ENCODE data around the gene MAPKAPK5.
"Not testable (repeated sequence)": the region's sequence is repeated elsewhere in the genome, so short reads cannot be mapped to it uniquely, and the experiment has no call there.

MAPKAPK5 gene, protein sequence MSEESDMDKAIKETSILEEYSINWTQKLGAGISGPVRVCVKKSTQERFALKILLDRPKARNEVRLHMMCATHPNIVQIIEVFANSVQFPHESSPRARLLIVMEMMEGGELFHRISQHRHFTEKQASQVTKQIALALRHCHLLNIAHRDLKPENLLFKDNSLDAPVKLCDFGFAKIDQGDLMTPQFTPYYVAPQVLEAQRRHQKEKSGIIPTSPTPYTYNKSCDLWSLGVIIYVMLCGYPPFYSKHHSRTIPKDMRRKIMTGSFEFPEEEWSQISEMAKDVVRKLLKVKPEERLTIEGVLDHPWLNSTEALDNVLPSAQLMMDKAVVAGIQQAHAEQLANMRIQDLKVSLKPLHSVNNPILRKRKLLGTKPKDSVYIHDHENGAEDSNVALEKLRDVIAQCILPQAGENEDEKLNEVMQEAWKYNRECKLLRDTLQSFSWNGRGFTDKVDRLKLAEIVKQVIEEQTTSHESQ

DNA sequence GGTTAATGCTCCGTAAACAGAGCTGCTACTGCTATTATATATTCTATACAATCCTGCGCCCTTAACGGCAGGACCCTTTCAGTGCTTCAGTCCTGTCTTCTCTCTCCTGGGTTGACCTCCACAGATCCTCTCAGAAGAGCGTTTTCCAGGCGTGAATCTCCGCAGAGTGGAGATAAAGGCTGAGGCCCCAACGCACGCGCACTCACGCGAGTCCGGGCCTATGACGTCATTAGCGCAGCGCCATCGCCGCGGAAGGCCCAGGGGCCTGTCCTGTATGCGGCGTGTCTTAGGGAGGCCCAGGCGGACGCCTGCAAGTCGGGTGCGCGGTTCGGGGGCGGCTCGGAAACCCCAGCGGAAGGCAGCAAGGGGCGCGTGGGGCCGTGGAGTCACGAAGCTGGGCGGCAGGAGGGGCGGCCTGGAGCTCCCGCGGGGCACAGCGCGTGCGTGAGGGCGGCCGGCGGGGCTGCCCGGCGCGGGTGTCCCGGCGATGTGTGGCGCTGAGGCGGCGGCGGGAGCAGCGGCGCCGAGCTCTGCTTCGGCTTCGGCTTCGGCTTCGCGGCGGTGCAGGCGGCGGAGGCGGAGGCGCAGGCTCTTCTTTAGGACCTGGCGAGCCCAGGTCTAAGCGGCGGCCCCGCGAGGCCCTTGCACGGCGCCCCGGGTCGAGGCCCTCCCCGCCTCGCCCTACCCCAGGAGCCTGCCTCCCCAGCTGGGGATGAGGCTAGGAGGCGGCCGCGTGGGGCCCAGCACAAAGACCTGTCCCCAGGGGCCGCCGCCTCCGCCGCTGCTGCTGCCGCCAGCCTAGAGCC is at the start of gene MAPKAPK5:
MAPKAPK5 (plus strand) TSS at position 479 of the 806 bp plus-strand sequence. CDS start 506 bp downstream, outside the sequence.
- peak; percentile 98 for DNase-seq (ENCODE audit: low read depth)

DNA sequence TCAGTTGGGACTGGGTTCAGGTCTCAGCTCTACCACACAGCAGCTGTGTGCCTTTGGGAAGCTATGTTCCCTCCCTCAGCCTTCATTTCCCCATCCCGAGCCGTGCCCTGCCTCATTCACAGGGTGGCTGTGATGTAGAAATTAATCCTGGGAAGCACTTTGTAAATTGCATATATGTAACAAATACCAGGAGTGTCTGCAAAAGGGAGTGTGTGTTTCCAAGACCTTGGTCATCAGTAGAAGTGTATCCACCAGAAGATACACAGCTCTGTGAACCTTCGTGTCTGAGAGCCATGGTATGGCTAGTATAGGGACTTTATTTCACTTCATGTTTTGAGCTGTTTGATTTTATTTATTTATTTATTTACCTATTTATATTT is 49.2 kb upstream of the MAPKAPK5 start:
- no peak for DNase-seq (ENCODE audit: low read depth)

DNA sequence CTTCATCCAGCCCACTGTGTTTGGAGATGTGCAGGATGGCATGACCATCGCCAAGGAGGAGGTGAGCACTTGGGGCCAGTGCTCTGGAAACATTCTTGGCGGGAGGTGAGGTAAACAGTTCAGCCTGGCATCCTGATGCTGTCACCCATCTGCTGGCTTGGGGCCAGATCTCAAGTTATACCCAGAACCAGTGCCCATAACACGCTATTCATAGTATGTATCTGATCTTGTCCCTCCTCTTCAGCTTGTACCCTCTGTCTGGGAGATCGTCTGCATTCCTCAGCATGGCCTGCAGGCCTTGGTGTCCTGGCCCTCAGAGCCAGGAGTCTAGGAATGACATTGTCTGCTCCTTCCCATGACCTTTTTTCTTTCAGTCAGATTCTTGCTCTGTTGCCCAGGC is 43.8 kb upstream of the MAPKAPK5 start:
- no peak for DNase-seq (ENCODE audit: low read depth)

DNA sequence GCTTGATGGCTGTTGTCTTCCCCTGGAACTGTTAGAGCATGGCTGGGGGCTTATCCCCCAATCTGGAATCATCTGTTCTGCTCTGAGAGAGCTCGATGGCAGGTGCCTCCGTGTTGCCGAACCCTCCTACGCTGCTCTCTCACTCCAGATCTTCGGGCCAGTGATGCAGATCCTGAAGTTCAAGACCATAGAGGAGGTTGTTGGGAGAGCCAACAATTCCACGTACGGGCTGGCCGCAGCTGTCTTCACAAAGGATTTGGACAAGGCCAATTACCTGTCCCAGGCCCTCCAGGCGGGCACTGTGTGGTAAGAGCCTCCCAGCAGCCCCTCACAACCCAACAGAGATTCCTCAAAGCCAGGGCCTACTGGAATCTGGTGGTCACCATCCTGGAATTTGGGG is 42.3 kb upstream of the MAPKAPK5 start:
- no peak for DNase-seq (ENCODE audit: low read depth)

DNA sequence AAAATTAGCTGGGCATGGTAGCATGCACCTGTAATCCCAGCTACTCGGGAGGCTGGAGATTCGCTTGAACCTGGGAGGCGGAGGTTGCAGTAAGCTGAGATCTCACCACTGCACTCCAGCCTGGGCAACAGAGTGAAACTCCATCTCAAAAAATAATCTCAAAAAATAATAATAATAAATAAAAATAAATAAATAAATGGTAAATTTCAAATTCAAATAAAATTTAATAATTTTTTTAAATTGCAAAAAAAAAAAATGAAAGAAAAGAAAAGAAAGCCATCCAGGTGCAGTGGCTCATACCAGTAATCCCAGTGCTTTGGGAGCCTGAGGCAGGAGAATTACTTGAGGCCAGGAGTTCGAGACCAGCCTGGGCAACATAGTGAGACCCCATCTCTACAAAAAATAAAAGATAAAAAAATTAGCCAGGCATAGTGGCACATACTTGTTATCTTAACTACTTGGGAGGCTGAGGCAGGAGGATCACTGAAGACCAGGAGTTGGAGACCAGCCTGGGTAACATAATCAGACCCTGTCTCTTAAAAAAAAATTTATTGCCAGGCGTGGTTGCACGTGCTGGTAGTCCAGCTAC is 38.9 kb upstream of the MAPKAPK5 start:
- no peak for DNase-seq (ENCODE audit: low read depth)

DNA sequence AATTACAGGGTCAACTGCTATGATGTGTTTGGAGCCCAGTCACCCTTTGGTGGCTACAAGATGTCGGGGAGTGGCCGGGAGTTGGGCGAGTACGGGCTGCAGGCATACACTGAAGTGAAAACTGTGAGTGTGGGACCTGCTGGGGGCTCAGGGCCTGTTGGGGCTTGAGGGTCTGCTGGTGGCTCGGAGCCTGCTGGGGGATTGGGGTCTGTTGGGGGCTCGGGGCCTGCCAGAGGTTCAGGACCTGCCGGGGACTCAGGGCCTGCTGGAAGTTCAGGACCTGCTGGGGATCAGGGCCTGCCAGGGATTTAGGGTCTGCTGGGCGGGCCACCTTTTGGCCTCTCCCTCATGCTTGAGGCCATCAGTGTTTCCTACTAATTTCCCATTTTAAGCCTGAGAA is 38.2 kb upstream of the MAPKAPK5 start:
- DNase-seq (ENCODE audit: low read depth) = no peak

DNA sequence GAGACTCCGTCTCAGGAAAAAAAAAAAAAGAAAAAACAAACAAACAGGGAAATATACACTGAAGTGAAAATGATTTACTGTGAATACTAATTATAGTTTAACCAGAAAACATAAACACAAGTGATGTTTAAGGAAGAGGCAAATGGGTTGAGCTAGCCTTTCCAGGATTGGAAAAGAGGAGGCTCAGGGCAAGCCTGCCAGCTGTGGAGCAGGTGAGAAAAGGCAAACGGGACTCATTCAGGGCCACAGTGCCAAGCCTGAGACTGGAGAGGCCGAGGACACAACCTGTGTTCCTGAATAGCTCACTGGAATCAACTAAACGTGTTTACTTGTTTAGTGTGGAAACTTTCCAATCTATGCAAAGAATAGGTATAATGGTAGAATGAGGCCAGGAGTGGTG is 35.7 kb upstream of the MAPKAPK5 start:
- DNase-seq (ENCODE audit: low read depth) = no peak

DNA sequence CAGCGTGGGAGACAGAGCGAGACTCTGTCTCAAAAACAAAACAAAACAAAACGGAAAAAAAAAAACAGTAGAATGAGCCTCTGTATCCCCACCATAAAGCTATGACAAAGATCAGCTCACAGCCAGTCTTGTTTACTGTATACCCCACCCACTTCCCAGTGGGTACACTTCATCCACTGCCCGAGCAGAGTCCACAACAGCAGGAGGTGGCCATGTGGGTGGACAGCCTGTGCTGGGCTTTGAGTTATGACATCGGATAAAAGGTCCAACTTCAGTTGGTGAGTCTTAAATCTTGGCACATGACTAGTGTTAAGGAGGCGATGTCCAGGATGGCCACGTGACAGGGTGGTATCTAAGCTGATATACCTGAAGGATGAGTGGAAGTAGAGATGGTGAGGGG is 34.8 kb upstream of the MAPKAPK5 start:
- no peak for DNase-seq (ENCODE audit: low read depth)

DNA sequence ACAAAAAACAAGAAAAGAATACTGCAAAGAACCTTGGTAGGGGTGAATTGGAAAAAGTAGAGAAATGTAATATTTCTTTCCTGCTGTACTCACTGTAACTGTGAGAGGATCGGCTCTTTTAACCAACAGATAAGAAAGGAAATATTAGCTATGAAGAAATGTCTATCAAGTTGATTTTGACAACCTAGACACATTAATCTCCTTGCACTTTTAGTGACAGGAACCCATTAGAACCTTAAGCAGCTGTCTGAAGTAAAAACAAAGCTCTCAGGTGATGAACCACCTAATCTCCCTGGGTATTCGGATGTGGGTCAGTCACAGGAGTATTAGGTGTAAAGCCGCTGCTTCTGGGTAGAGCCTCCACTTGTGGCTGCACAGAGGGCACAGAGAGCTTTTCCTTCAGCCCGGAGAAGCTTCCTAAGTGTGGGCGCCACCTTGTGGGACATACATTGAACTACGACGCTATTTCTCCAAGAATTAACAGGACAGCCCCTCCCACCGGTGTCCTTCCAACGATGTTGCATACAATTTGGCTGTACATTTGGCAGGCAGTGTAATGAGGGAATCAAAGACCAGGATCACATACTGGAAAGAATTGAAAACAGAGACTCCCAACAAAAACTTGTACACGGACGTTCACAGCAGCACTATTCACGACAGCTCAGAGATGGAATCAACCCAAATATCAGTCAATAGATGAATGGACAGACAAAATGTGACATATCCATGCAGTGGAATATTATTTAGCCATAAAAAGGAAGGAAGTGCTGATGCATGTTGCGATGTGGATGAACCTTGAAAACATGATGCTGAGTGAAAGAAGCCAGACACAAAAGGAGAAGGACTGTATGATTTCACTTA is 28.9 kb upstream of the MAPKAPK5 start:
- DNase-seq (ENCODE audit: low read depth) = peak; percentile 24

DNA sequence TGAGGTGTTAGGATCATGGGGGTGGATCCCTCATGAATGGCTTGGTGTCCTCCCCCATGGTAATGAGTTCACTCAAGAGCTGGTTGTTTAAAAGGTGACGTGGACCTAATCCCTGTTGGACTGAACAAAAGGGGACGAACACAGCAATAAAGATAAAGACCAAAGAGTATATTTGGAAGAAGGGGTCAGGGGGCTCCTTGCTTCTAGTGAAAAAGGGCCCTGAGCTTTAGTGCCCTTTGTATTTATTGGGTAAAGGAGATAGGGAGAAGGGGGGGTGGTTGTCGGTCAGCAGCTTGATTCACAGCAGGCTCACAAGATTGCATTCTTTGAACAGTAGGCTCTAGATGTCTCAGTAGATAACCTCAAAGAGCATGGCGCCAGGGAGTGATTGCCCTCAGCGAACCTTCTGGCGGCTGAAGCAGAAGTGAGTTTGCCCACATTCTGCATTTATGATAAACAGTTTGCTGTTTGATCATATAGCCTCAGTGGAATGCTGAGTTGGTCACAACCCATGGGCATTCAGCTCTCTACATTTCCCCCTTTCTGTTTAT is 25.9 kb upstream of the MAPKAPK5 start:
- no peak for DNase-seq (ENCODE audit: low read depth)

DNA sequence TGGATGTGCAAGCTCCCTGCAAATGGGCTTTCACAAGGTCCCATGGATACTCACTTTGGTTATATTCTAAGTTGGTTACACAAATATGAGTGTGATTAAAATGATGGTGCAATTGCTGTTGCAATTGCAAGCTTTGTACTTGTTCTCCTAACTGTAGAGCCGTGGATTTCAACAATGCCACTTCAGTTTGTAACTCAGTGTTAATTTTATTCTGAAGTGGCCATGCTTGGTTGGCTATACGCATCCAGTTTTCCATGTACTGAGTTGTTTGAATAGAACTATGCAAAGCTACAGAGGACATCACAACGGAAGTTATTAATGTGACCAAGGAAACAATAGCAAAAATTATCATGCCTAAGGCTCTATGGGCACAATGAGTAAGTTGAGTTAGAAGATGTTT is 25.1 kb upstream of the MAPKAPK5 start:
- not testable (repeated sequence) for DNase-seq (ENCODE audit: low read depth)

DNA sequence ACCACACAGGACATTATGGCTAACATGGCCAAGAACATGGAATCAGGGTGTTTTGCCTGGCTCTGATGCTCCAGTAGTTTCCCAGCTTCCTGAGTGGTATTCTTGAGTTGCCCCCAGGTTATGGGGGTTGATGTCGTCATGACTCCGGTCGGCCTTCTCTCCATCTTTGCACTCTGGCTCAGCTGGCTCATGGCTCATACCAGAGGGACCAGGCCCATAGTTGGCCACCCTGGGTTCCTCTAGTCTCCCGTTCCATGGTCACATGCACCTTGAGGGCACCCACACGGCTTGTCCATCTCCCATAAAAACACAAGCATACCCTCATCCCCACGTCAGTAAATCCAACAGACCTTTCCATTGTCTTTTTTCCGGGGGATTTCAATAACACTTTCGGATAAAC is 23.7 kb upstream of the MAPKAPK5 start:
- no peak for DNase-seq (ENCODE audit: low read depth)

DNA sequence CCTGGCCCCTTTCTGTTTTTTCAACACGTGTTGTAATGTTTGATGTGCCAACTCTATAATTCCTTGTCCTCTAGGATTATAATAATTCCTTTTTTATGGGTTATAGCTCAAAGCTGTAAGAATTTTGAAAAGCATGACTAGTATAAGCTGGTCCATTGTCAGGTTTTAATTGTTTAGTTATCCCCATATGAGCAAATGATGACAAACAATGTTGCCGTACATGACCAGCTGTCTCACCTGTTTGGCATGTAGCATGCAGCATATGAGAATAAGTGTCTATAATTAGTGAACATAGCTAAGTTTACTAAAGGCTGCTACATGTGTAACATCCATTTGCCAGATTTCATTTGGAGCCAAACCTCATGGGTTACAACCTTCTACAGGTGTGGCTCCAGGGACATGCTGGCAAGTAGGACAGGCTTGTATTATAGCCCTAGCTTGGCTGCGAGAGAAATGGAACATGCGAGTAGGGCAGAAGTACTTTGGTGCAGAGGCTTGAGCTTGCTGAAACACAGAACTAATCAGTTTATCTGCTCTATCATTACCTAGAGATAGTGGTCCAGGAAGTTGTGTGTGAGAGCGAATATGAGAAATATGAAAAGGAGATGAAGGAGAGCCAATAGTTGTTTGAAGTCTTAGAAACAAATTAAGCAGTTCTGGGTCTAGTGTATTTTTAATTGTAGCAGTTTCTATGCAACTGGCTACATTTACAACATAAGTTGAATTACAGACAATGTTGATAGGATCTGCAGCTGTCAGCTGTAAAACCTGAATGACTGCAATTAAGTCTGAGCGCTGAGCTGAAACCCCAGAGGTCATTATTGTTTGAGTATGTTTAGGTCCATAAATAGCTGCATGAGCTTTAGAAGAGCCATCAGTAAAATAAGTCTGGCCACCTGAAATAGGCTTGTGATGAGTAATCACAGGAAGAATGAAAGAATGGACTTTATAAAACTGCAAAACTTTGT is 22.6 kb upstream of the MAPKAPK5 start:
- no peak for DNase-seq (ENCODE audit: low read depth)

DNA sequence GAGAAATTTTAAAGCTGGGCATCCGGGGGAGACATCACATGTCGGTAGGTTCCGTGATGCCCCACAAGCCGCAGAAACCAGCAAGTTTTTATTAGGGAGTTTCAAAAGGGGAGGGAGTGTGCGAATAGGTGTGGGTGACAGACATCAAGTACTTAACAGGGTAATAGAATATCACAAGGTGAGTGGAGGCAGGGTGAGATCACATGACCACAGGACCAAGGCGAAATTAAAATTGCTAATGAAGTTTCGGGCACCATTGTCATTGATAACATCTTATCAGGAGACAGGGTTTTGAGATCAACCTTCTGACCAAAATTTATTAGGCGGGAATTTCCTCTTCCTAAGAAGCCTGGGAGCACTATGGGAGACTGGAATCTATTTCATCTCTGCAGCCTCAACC is 21.2 kb upstream of the MAPKAPK5 start:
- DNase-seq (ENCODE audit: low read depth) = not testable (repeated sequence)

DNA sequence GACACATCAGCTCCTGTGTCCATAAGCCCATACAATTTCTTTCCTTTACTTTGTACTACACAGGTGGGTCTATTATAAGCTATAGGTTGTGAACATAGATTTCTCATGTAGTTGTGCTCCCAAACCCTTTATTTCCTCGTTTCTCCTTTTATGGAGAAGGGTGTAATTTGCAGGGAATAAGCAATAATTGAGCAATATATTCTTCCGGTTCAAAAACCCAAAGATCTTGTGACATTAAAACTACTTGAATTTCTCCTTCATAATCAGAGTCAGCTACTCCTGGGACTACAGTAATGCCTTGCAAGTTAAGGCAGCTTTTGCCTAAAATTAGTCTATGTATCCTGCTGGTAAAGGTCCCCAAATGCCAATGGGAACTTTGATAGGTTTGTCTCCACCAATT is 19.1 kb upstream of the MAPKAPK5 start:
- no peak for DNase-seq (ENCODE audit: low read depth)

DNA sequence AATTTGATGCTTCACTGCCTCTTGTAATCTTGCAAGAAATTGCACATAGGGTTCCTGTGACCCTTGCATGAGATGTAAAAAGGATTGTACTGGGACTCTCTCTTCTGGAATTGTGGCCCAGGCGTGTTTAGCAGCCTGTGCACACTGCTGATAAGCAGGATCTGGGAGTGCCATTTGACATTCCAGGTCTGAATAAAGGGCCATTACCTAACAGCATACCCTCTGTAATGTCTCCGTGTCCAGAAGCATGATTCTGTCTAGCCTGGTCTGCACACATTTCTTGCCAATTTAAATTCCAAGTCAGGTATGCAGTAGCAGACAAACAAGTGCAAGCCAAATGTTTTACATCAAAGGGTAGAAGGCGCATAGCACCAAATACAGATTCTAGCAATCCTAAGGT is 18.1 kb upstream of the MAPKAPK5 start:
- DNase-seq (ENCODE audit: low read depth) = no peak

DNA sequence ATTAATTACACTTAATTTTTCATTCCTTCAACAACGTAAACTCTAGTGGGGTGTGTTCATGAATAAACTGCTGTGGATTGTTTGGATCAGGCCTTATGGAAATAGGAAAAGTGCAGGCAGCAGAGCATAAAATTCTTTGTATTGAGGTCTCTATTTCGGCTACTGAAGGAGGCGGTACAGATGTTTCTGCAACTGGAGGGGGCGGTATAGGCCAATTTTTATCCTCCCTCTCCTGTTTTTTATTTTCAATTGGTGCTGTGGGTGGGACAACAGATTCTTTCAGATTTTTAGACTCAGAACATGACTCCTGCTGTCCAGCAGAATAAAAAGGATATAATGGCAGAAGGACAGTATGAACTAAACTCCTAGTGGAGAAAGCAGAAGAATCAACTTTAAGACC is 17.7 kb upstream of the MAPKAPK5 start:
- DNase-seq (ENCODE audit: low read depth) = not testable (repeated sequence)

DNA sequence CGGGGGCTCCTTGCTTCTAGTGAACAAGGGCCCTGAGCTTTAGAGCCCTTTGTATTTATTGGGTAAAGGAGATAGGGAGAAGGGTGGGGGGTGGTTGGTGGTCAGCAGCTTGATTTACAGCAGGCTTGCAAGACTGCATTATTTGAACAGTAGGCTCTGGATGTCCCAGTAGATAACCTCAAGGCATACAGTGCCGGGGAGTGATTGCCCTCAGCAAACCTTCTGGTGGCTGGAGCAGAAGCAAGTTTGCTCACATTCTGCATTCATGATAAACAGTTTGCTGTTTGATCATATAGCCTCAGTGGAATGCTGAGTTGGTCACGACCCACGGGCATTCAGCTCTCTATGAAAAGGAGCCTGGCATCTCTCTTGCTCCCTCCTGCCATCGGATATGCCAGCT is 16.5 kb upstream of the MAPKAPK5 start:
- DNase-seq (ENCODE audit: low read depth) = no peak

DNA sequence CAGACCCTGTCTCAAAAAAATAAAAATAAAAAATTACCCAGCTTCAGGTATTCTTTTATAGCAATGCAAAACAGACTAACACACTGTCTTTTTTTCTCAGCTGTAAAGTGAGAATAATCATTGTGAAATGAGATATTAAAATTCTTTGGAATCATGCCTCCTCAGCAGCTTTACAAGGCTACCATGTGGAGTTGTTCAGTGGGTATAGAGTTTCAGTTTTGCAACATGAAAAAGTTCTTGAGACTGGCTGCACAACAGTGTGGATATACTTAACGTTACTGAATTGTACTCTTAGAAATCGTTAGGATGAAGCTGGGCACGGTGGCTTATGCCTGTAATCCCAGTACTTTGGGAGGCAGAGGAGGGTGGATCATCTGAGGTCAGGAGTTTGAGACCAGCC is 15.7 kb upstream of the MAPKAPK5 start:
- no peak for DNase-seq (ENCODE audit: low read depth)

DNA sequence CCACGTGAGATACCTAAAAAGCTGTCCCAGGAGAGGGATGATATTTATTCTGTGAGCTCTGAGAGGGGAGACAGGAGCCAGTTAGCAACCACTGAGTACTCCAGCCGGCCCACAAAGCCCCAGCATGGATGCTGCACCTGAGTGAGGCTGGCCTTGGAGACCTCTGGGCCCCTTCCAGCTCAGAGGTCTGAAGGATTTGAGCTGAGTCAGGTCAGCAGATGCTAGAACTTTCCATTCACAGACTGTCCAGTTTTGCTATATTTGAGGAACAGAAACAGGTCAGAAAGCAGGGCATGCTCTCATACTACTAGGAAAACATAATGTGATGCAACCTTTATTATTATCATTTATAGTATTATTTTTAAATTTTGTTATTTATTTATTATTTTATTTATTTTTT is 15.0 kb upstream of the MAPKAPK5 start:
- no peak for DNase-seq (ENCODE audit: low read depth)

All from stimulated activated CD8-positive, alpha-beta memory T cell treated with anti-CD3 and anti-CD28 coated beads, Interleukin-12 subunit alpha, Interleukin-12 subunit beta, amount 100 ng/mL, for 4 hours (primary cell).